HepG2 (cell line): Measurements from ENCODE around the gene CDC42SE1. TPM values are rescaled to one million over a fixed set of nuclear protein-coding genes. Genes with fewer than 3 reads are reported as not detected.
A peak's percentile ranks its signal among the peaks of the same experiment; 100 is the strongest.

ENCODE experiments used
- BHLHE40 ChIP-seq: IDR thresholded peaks from 2 replicates; pipeline ENCODE4 v1.6.1; 2011; ENCODE audit warnings: low read length, improper control_type of control experiment
- CREB3 ChIP-seq: sonication (generic); formaldehyde crosslinking; IDR thresholded peaks from 2 replicates; pipeline ENCODE4 v1.5.0; 2020; ENCODE audit warnings: missing genetic modification reagents
- FOSL1 ChIP-seq: sonication (generic); formaldehyde crosslinking; IDR thresholded peaks from 2 replicates; pipeline ENCODE4 v1.9.0; 2021; ENCODE audit warnings: missing genetic modification reagents, borderline replicate concordance
- FOXP1 ChIP-seq, 2 experiments: fragments of 450-650 bp in 1 of 2; IDR thresholded peaks; 2 replicates each; pipeline ENCODE4 v1.6.1; 2017 to 2018; ENCODE audit warnings: antibody characterized with exemption in 1 of 2
- GATAD1 ChIP-seq: IDR thresholded peaks from 2 replicates; pipeline ENCODE4 v1.6.1; 2016; ENCODE audit warnings: missing genetic modification reagents, missing compliant biosample characterization
- HOXA5 ChIP-seq: sonication (generic); formaldehyde crosslinking; IDR thresholded peaks from 2 replicates; pipeline ENCODE4 v1.4.0; 2020; ENCODE audit warnings: missing genetic modification reagents
- IKZF4 ChIP-seq: sonication (generic); formaldehyde crosslinking; IDR thresholded peaks from 2 replicates; pipeline ENCODE4 v1.5.1; 2020; ENCODE audit warnings: borderline replicate concordance, mild to moderate bottlenecking, low read depth, missing genetic modification reagents; ENCODE audit errors: not compliant biosample characterization
- KAT7 ChIP-seq: IDR thresholded peaks from 2 replicates; pipeline ENCODE4 v1.6.1; 2018; ENCODE audit warnings: borderline replicate concordance, missing compliant biosample characterization
- LCORL ChIP-seq, 2 experiments: fragments of 450-650 bp in 1 of 2; sonication (generic) in 1 of 2; formaldehyde crosslinking in 1 of 2; IDR thresholded peaks; 2 replicates each; pipeline versions ENCODE4 v1.5.0 to v1.6.1; 2017 to 2020; ENCODE audit warnings: antibody characterized with exemption in 1 of 2, missing genetic modification reagents in 1 of 2
- MAFF ChIP-seq: IDR thresholded peaks from 2 replicates; pipeline ENCODE4 v1.6.1; 2011; ENCODE audit warnings: low read depth, low read length, improper control_type of control experiment
- NR2F6 ChIP-seq, 2 experiments: IDR thresholded peaks; 2 replicates each; pipeline ENCODE4 v1.6.1; 2016; ENCODE audit warnings: antibody characterized with exemption in 1 of 2, mild to moderate bottlenecking in 1 of 2
- PCBP2 ChIP-seq: fragments of 200-400 bp; formaldehyde crosslinking; optimal IDR thresholded peaks from 2 replicates; pipeline ENCODE3; 2018; ENCODE audit warnings: low read length, low read depth; ENCODE audit not compliant: poor library complexity, severe bottlenecking
- ZBTB38 ChIP-seq: sonication (generic); formaldehyde crosslinking; IDR thresholded peaks from 2 replicates; pipeline ENCODE4 v1.5.1; 2020; ENCODE audit warnings: mild to moderate bottlenecking, missing genetic modification reagents
- ZBTB7A ChIP-seq: sonication (generic); formaldehyde crosslinking; IDR thresholded peaks from 2 replicates; pipeline ENCODE4 v1.8.0; 2022; ENCODE audit warnings: mild to moderate bottlenecking, missing genetic modification reagents
- ZNF138 ChIP-seq: sonication (generic); formaldehyde crosslinking; IDR thresholded peaks from 2 replicates; pipeline ENCODE4 v1.5.0; 2020; ENCODE audit warnings: mild to moderate bottlenecking, low read depth, missing genetic modification reagents
- ZNF547 ChIP-seq: sonication (generic); formaldehyde crosslinking; IDR thresholded peaks from 2 replicates; pipeline ENCODE4 v1.5.1; 2020; ENCODE audit warnings: mild to moderate bottlenecking, missing genetic modification reagents
- ZNF569 ChIP-seq: sonication (generic); formaldehyde crosslinking; IDR thresholded peaks from 2 replicates; pipeline ENCODE4 v1.5.0; 2020; ENCODE audit warnings: mild to moderate bottlenecking, missing genetic modification reagents, moderate library complexity, borderline replicate concordance
- ZNF740 ChIP-seq: sonication (generic); formaldehyde crosslinking; IDR thresholded peaks from 2 replicates; pipeline ENCODE4 v1.4.0; 2020; ENCODE audit warnings: missing genetic modification reagents
- ZNF790 ChIP-seq: sonication (generic); formaldehyde crosslinking; IDR thresholded peaks from 2 replicates; pipeline ENCODE4 v1.8.0; 2022; ENCODE audit warnings: missing genetic modification reagents, mild to moderate bottlenecking, borderline replicate concordance
- ZNF891 ChIP-seq: sonication (generic); formaldehyde crosslinking; IDR thresholded peaks from 2 replicates; pipeline ENCODE4 v1.5.0; 2020; ENCODE audit warnings: mild to moderate bottlenecking, missing genetic modification reagents
- ZSCAN9 ChIP-seq: IDR thresholded peaks from 2 replicates; pipeline ENCODE4 v1.6.1; 2016; ENCODE audit warnings: borderline replicate concordance
- polyA plus RNA-seq, 8 experiments: library from polyadenylated mRNA; depleted of rRNA in 3 of 8; stranded (reverse) in 7 of 8; unstranded in 1 of 8; fragments of >200 nt; fragmentation: Illumina TruSeq in 4 of 8; extraction: Trizol in 4 of 8; gene quantifications; 2 replicates each; pipeline versions ENCODE4 v1.2.1 to v1.2.3, GENCODE V29; 2011 to 2016; ENCODE audit warnings: low read depth in 4 of 8, missing spikeins in 1 of 8, mixed read lengths in 1 of 8; ENCODE audit not compliant: insufficient read depth in 1 of 8
- total RNA-seq, 5 experiments: library from RNA; depleted of rRNA; stranded (reverse); fragments of >200 nt; fragmentation: Illumina TruSeq; extraction: Trizol; gene quantifications; 2 replicates each; pipeline ENCODE4 v1.2.3, GENCODE V29; 2016; ENCODE audit warnings: low read depth in 1 of 5
- TF ChIP-seq, protein P1 (sequence below): sonication (generic); formaldehyde crosslinking; IDR thresholded peaks from 2 replicates; pipeline ENCODE4 v1.5.0; 2020; ENCODE audit warnings: mild to moderate bottlenecking, missing genetic modification reagents, moderate library complexity
- TF ChIP-seq, protein P2 (sequence below): sonication (generic); formaldehyde crosslinking; IDR thresholded peaks from 2 replicates; pipeline ENCODE4 v1.8.1; 2023; ENCODE audit warnings: missing genetic modification reagents, inconsistent platforms, borderline replicate concordance
- TF ChIP-seq, protein P3 (sequence below): sonication (generic); formaldehyde crosslinking; IDR thresholded peaks from 2 replicates; pipeline ENCODE4 v1.5.1; 2020; ENCODE audit warnings: mild to moderate bottlenecking, missing genetic modification reagents

Gene CDC42SE1
- total and polyA plus RNA-seq, 2 of the 13 experiments (the other 11 are each of a cell fraction or from before 2014, with no cell fraction given) = 17.6 to 17.9 TPM

GRCh38 chr1:151108331-151108730 lies 48.9 kb upstream of the CDC42SE1 start (continued):
- TF ChIP-seq, protein P1, sequence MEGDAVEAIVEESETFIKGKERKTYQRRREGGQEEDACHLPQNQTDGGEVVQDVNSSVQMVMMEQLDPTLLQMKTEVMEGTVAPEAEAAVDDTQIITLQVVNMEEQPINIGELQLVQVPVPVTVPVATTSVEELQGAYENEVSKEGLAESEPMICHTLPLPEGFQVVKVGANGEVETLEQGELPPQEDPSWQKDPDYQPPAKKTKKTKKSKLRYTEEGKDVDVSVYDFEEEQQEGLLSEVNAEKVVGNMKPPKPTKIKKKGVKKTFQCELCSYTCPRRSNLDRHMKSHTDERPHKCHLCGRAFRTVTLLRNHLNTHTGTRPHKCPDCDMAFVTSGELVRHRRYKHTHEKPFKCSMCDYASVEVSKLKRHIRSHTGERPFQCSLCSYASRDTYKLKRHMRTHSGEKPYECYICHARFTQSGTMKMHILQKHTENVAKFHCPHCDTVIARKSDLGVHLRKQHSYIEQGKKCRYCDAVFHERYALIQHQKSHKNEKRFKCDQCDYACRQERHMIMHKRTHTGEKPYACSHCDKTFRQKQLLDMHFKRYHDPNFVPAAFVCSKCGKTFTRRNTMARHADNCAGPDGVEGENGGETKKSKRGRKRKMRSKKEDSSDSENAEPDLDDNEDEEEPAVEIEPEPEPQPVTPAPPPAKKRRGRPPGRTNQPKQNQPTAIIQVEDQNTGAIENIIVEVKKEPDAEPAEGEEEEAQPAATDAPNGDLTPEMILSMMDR (CRISPR knock-in tag) = no peak
- TF ChIP-seq IKZF4 (CRISPR knock-in tag) (no peak), PCBP2 (no peak), ZNF569 (CRISPR knock-in tag) (no peak), FOSL1 (CRISPR knock-in tag) (peak; percentile 87), MAFF (no peak), ZNF891 (CRISPR knock-in tag) (no peak), HOXA5 (CRISPR knock-in tag) (no peak), ZNF138 (CRISPR knock-in tag) (no peak), ZBTB38 (CRISPR knock-in tag) (no peak), ZNF740 (CRISPR knock-in tag) (no peak), GATAD1 (CRISPR knock-in tag) (no peak), ZNF547 (CRISPR knock-in tag) (no peak), BHLHE40 (no peak), NR2F6 (IDR thresholded peaks at IDR 0.05) (peak; percentile 68), NR2F6 (CRISPR knock-in tag; IDR thresholded peaks at IDR 0.05) (peak; percentile 82), ZNF790 (no peak), ZSCAN9 (CRISPR knock-in tag) (no peak), ZBTB7A (CRISPR knock-in tag) (no peak), KAT7 (no peak), LCORL (IDR thresholded peaks at IDR 0.05) (no peak), LCORL (CRISPR knock-in tag; IDR thresholded peaks at IDR 0.05) (no peak; the same call in 1 of the 2 replicates), FOXP1 (IDR thresholded peaks at IDR 0.05) (no peak), FOXP1 (CRISPR knock-in tag; IDR thresholded peaks at IDR 0.05) (peak; percentile 32; the same call in 1 of the 2 replicates), CREB3 (CRISPR knock-in tag) (no peak)
- TF ChIP-seq, protein P2, sequence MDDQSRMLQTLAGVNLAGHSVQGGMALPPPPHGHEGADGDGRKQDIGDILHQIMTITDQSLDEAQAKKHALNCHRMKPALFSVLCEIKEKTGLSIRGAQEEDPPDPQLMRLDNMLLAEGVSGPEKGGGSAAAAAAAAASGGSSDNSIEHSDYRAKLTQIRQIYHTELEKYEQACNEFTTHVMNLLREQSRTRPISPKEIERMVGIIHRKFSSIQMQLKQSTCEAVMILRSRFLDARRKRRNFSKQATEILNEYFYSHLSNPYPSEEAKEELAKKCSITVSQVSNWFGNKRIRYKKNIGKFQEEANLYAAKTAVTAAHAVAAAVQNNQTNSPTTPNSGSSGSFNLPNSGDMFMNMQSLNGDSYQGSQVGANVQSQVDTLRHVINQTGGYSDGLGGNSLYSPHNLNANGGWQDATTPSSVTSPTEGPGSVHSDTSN = no peak
- TF ChIP-seq, protein P3, sequence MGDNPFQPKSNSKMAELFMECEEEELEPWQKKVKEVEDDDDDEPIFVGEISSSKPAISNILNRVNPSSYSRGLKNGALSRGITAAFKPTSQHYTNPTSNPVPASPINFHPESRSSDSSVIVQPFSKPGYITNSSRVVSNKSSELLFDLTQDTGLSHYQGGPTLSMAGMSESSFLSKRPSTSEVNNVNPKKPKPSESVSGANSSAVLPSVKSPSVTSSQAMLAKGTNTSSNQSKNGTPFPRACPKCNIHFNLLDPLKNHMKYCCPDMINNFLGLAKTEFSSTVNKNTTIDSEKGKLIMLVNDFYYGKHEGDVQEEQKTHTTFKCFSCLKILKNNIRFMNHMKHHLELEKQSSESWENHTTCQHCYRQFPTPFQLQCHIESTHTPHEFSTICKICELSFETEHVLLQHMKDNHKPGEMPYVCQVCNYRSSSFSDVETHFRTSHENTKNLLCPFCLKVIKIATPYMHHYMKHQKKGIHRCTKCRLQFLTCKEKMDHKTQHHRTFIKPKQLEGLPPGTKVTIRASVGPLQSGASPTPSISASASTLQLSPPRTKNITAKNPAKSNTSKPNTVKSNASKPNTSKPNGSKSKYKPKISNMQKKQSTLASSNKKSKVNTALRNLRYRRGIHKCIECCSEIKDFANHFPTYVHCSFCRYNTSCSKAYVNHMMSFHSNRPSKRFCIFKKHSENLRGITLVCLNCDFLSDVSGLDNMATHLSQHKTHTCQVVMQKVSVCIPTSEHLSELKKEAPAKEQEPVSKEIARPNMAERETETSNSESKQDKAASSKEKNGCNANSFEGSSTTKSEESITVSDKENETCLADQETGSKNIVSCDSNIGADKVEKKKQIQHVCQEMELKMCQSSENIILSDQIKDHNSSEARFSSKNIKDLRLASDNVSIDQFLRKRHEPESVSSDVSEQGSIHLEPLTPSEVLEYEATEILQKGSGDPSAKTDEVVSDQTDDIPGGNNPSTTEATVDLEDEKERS (CRISPR knock-in tag) = peak; percentile 58; the same call in 1 of the 2 replicates
